Measurements from ENCODE around the gene ETS1. TPM values are rescaled to one million over a fixed set of nuclear protein-coding genes. Genes with fewer than 3 reads are reported as not detected.

ETS1 gene
- total RNA-seq, 1 donor from 2014 or later: 37.1 TPM

GRCh38 chr11:128563942-128564641 is 23.3 kb downstream of the ETS1 start:
- Histone ChIP-seq H3K9ac (ENCODE audit: low read depth in 1 of 3, low read length in 3 of 3) (no peak overlapping the region), H3K27ac (ENCODE audit: low read depth, low read length) (no peak overlapping the region), H3K36me3 (ENCODE audit: control insufficient read depth in 3 of 3, insufficient read depth in 3 of 3, low read length in 3 of 3) (no peaks in the 10 kb centered on the region), H3K9me3 (ENCODE audit: control insufficient read depth in 3 of 3, low read length in 3 of 3) (no peaks in the 10 kb centered on the region), H3K27me3 (ENCODE audit: control insufficient read depth in 3 of 3, insufficient read depth in 3 of 3, low read length in 3 of 3) (no peaks in the 10 kb centered on the region), H3K4me3 (ENCODE audit: low read length in 3 of 3) (no peak overlapping the region), H3K4me1 (ENCODE audit: control insufficient read depth in 3 of 3, insufficient read depth in 3 of 3, low read length in 3 of 3) (peaks cover 0 to 12% (median 10%) of the 10 kb centered on the region in 3 donors)

DNA sequence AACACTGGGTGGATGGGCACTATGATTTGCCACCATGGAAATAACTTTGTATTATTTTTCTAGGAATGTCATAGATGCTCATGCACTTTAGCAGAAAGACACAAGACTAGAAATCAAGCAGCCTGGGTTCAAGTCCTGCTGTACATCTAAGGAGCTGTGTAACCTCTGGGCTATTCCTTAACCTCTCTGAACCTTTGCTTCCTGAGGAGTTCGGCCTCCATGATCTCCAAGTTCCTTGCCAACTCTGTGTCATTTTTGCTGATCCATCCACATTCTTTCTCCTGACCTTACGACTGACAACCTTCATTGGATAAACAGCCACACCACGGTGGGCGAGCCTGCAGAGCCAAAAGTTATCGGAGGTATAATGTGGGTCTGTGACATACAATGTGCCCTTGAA is 24.1 kb downstream of the ETS1 start:
- Histone ChIP-seq H3K27ac (ENCODE audit: low read depth, low read length) (no peak overlapping the region), H3K9me3 (ENCODE audit: control insufficient read depth in 3 of 3, low read length in 3 of 3) (no peaks in the 10 kb centered on the region), H3K4me3 (ENCODE audit: low read length in 3 of 3) (no peak overlapping the region), H3K4me1 (ENCODE audit: control insufficient read depth in 3 of 3, insufficient read depth in 3 of 3, low read length in 3 of 3) (peaks cover 0 to 10% (median 10%) of the 10 kb centered on the region in 3 donors), H3K9ac (ENCODE audit: low read depth in 1 of 3, low read length in 3 of 3) (no peak overlapping the region), H3K27me3 (ENCODE audit: control insufficient read depth in 3 of 3, insufficient read depth in 3 of 3, low read length in 3 of 3) (no peaks in the 10 kb centered on the region), H3K36me3 (ENCODE audit: control insufficient read depth in 3 of 3, insufficient read depth in 3 of 3, low read length in 3 of 3) (no peaks in the 10 kb centered on the region)

DNA sequence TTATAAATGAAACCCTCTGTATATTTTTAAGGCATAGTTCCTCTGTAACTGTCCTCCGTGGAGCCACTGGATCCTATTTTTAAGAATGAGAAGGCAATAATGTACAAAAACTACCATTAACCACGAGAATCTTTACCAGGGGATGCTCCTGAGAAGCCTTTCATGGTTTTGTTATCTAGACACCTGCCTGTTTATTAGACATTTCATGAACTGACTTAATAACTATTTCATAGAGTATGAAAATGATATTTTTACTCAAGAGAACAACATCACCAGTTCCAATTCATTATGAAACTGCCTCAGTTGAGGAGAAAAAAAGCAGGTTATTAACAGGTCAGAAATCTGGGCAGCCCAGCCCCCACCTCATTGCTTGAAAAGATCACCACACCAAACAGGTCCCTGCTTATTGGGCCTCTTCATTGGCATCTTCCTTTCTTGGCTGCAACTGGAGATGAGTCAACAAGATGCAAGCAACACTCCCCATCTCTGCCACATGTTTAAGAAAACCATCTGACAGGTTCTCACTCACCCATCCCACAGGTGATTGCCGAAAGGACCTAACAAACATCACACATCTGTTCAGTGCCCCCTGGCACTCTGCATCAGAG is 27.8 kb downstream of the ETS1 start:
- no peak overlapping the region for H3K27ac ChIP-seq (ENCODE audit: low read depth, low read length)
- H3K36me3 ChIP-seq (ENCODE audit: control insufficient read depth in 3 of 3, insufficient read depth in 3 of 3, low read length in 3 of 3): no peaks in the 10 kb centered on the region

DNA sequence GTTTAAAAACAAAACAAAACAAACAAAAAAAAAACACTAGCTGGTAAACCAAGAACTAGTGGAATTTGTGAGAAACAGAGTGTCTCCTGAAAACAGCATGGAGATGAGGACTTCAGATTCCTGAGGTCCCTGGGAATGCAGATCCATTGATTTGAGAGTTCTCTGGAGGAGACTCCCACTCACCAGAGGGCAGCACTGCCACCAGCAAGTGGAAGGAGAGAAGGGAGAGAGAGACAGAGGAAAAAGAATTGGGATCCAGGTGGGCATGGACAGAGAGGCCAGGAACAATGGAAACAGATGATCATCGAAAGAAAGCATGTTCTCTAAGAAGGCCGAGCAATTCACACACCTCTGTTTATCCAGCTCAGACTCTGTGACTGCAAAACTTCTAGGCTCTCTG is 31.8 kb downstream of the ETS1 start:
- no peak overlapping the region for H3K9ac ChIP-seq (ENCODE audit: low read depth in 1 of 3, low read length in 3 of 3)
- peaks cover 0 to 7% (median 4%) of the 10 kb centered on the region in 3 donors for H3K4me1 ChIP-seq (ENCODE audit: control insufficient read depth in 3 of 3, insufficient read depth in 3 of 3, low read length in 3 of 3)
- no peaks in the 10 kb centered on the region for H3K27me3 ChIP-seq (ENCODE audit: control insufficient read depth in 3 of 3, insufficient read depth in 3 of 3, low read length in 3 of 3)
- no peaks in the 10 kb centered on the region for H3K9me3 ChIP-seq (ENCODE audit: control insufficient read depth in 3 of 3, low read length in 3 of 3)
- H3K36me3 ChIP-seq (ENCODE audit: control insufficient read depth in 3 of 3, insufficient read depth in 3 of 3, low read length in 3 of 3): no peaks in the 10 kb centered on the region
- H3K27ac ChIP-seq (ENCODE audit: low read depth, low read length): no peak overlapping the region
- no peak overlapping the region for H3K4me3 ChIP-seq (ENCODE audit: low read length in 3 of 3)

More for the DNA sequence above, 27.8 kb downstream of the ETS1 start:
- Histone ChIP-seq H3K27me3 (ENCODE audit: control insufficient read depth in 3 of 3, insufficient read depth in 3 of 3, low read length in 3 of 3) (no peaks in the 10 kb centered on the region), H3K9ac (ENCODE audit: low read depth in 1 of 3, low read length in 3 of 3) (no peak overlapping the region), H3K4me1 (ENCODE audit: control insufficient read depth in 3 of 3, insufficient read depth in 3 of 3, low read length in 3 of 3) (peaks cover 0 to 9% (median 7%) of the 10 kb centered on the region in 3 donors), H3K9me3 (ENCODE audit: control insufficient read depth in 3 of 3, low read length in 3 of 3) (no peaks in the 10 kb centered on the region), H3K4me3 (ENCODE audit: low read length in 3 of 3) (no peak overlapping the region)

GRCh38 chr11:128553662-128554362 is 33.5 kb downstream of the ETS1 start:
- Histone ChIP-seq H3K4me1 (ENCODE audit: control insufficient read depth in 3 of 3, insufficient read depth in 3 of 3, low read length in 3 of 3) (peaks cover 11 to 14% (median 12%) of the 10 kb centered on the region in 3 donors), H3K36me3 (ENCODE audit: control insufficient read depth in 3 of 3, insufficient read depth in 3 of 3, low read length in 3 of 3) (no peaks in the 10 kb centered on the region), H3K27me3 (ENCODE audit: control insufficient read depth in 3 of 3, insufficient read depth in 3 of 3, low read length in 3 of 3) (no peaks in the 10 kb centered on the region), H3K9ac (ENCODE audit: low read depth in 1 of 3, low read length in 3 of 3) (no peak overlapping the region), H3K27ac (ENCODE audit: low read depth, low read length) (no peak overlapping the region), H3K4me3 (ENCODE audit: low read length in 3 of 3) (no peak overlapping the region), H3K9me3 (ENCODE audit: control insufficient read depth in 3 of 3, low read length in 3 of 3) (no peaks in the 10 kb centered on the region)

DNA sequence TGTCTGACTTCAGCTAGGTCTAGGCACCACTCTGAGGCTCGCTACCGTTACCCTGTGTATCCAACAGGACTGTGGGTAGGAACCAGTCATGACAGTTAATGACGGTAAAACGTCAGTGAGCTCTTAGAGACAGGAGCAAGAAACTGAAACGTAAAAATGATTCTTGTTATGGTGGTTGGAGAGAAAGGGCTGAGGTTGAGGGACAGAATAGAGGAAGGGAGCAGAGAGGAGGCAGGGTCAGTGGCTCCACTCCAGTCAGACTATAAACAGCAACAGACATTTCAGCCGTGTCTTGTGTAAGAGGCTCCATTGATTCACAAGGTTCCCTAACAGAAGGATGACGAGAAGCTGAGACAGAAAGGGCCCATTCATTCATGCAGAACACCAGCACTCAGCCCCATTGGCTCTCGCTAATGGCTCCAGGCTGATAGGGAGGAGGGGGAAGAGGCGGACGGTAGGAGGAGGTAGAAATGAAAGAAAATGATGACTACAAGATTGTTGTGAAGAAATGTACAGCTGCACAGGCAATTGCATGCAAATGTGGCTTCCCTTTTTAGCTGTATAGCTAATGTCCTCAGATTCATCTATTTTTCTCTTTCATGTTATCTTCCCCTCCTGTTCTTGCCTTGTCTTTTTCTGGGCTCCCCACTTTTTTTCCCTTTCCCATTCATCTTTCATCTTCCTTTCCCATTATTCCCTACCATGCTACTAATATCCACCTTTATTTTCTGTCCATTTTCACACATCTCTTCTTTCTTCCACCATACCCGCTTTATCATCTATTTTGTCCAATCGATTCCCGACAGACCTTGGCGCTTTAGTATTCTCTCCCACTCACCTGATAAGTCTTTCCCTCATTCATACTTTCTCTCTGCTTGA is 34.3 kb downstream of the ETS1 start:
- Histone ChIP-seq H3K27ac (ENCODE audit: low read depth, low read length) (no peak overlapping the region), H3K9ac (ENCODE audit: low read depth in 1 of 3, low read length in 3 of 3) (no peak overlapping the region), H3K36me3 (ENCODE audit: control insufficient read depth in 3 of 3, insufficient read depth in 3 of 3, low read length in 3 of 3) (no peaks in the 10 kb centered on the region), H3K9me3 (ENCODE audit: control insufficient read depth in 3 of 3, low read length in 3 of 3) (no peaks in the 10 kb centered on the region), H3K4me3 (ENCODE audit: low read length in 3 of 3) (no peak overlapping the region), H3K4me1 (ENCODE audit: control insufficient read depth in 3 of 3, insufficient read depth in 3 of 3, low read length in 3 of 3) (peaks cover 14 to 19% (median 19%) of the 10 kb centered on the region in 3 donors), H3K27me3 (ENCODE audit: control insufficient read depth in 3 of 3, insufficient read depth in 3 of 3, low read length in 3 of 3) (no peaks in the 10 kb centered on the region)

GRCh38 chr11:128551611-128552335 is 35.6 kb downstream of the ETS1 start:
- Histone ChIP-seq H3K4me3 (ENCODE audit: low read length in 3 of 3) (no peak overlapping the region), H3K4me1 (ENCODE audit: control insufficient read depth in 3 of 3, insufficient read depth in 3 of 3, low read length in 3 of 3) (peaks cover 14 to 22% (median 19%) of the 10 kb centered on the region in 3 donors), H3K9me3 (ENCODE audit: control insufficient read depth in 3 of 3, low read length in 3 of 3) (no peaks in the 10 kb centered on the region), H3K27me3 (ENCODE audit: control insufficient read depth in 3 of 3, insufficient read depth in 3 of 3, low read length in 3 of 3) (no peaks in the 10 kb centered on the region), H3K36me3 (ENCODE audit: control insufficient read depth in 3 of 3, insufficient read depth in 3 of 3, low read length in 3 of 3) (no peaks in the 10 kb centered on the region), H3K9ac (ENCODE audit: low read depth in 1 of 3, low read length in 3 of 3) (no peak overlapping the region), H3K27ac (ENCODE audit: low read depth, low read length) (no peak overlapping the region)

DNA sequence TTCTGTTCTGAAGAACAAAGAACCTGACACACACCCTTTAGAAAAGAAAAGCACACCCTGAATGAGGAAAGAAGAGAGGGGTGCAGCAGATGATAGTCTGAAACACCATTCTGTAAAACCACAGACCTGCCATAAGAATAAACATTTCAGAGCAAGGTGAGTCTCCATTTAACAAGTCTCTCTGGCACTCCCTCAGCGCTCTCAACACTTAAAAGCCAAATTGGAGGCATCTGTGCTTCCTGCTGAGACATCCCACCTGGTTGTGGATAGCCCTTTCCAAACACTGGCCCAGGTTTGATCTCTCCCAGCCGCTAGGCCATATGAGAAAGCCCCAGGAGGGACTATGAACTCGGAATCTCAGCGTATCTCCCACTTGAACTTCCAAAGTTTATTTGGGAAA is 36.3 kb downstream of the ETS1 start:
- no peaks in the 10 kb centered on the region for H3K27me3 ChIP-seq (ENCODE audit: control insufficient read depth in 3 of 3, insufficient read depth in 3 of 3, low read length in 3 of 3)
- no peaks in the 10 kb centered on the region for H3K9me3 ChIP-seq (ENCODE audit: control insufficient read depth in 3 of 3, low read length in 3 of 3)
- peaks cover 14 to 22% (median 19%) of the 10 kb centered on the region in 3 donors for H3K4me1 ChIP-seq (ENCODE audit: control insufficient read depth in 3 of 3, insufficient read depth in 3 of 3, low read length in 3 of 3)
- no peaks in the 10 kb centered on the region for H3K36me3 ChIP-seq (ENCODE audit: control insufficient read depth in 3 of 3, insufficient read depth in 3 of 3, low read length in 3 of 3)
- no peak overlapping the region for H3K4me3 ChIP-seq (ENCODE audit: low read length in 3 of 3)
- H3K27ac ChIP-seq (ENCODE audit: low read depth, low read length): no peak overlapping the region
- H3K9ac ChIP-seq (ENCODE audit: low read depth in 1 of 3, low read length in 3 of 3): no peak overlapping the region

- H3K27me3 ChIP-seq (ENCODE audit: control insufficient read depth in 3 of 3, insufficient read depth in 3 of 3, low read length in 3 of 3): no peaks in the 10 kb centered on the region
- no peak overlapping the region for H3K9ac ChIP-seq (ENCODE audit: low read depth in 1 of 3, low read length in 3 of 3)
- H3K4me3 ChIP-seq (ENCODE audit: low read length in 3 of 3): no peak overlapping the region
- H3K9me3 ChIP-seq (ENCODE audit: control insufficient read depth in 3 of 3, low read length in 3 of 3): no peaks in the 10 kb centered on the region
- H3K27ac ChIP-seq (ENCODE audit: low read depth, low read length): no peak overlapping the region
- H3K4me1 ChIP-seq (ENCODE audit: control insufficient read depth in 3 of 3, insufficient read depth in 3 of 3, low read length in 3 of 3): peaks cover 14 to 22% (median 19%) of the 10 kb centered on the region in 3 donors
- H3K36me3 ChIP-seq (ENCODE audit: control insufficient read depth in 3 of 3, insufficient read depth in 3 of 3, low read length in 3 of 3): no peaks in the 10 kb centered on the region
Observed at GRCh38 chr11:128550261-128550821, 37.0 kb downstream of the ETS1 start.
